Measurements from ENCODE around the gene FAR2.

GRCh38 chr12:29204521-29204920 is 55.4 kb downstream of the FAR2 start:
- TF ChIP-seq RAD21 (IDR thresholded peaks at IDR 0.05; ENCODE audit: low read depth) (no peak), YY1 (IDR thresholded peaks at IDR 0.05; ENCODE audit: low read depth) (no peak), CEBPB (IDR thresholded peaks at IDR 0.05) (no peak), EP300 (IDR thresholded peaks at IDR 0.05; ENCODE audit: borderline replicate concordance) (no peak), CREB1 (IDR thresholded peaks at IDR 0.05; ENCODE audit: low read depth) (no peak), NFIC (IDR thresholded peaks at IDR 0.05) (no peak), EGR1 (IDR thresholded peaks at IDR 0.05) (no peak), REST (IDR thresholded peaks at IDR 0.05; ENCODE audit: low read depth) (no peak), FOXM1 (IDR thresholded peaks at IDR 0.05; ENCODE audit: borderline replicate concordance, low read depth) (no peak)
